Measurements from ENCODE around the gene ZMIZ1. TPM values are rescaled to one million over a fixed set of nuclear protein-coding genes. Genes with fewer than 3 reads are reported as not detected.

The ZMIZ1 gene
- total and polyA plus RNA-seq, 4 donors: 18.3 to 80.2 (median 42.6) TPM

GRCh38 chr10:79209340-79209739 lies 140.6 kb downstream of the ZMIZ1 start:
- DNase-seq: no peak
- no peaks in the 10 kb centered on the region for H3K9me3 ChIP-seq (ENCODE audit: control insufficient read depth in 4 of 4, insufficient read depth in 3 of 4, low read length in 3 of 4)
- H3K4me3 ChIP-seq: no peak overlapping the region
- no peaks in the 10 kb centered on the region for H3K27me3 ChIP-seq (ENCODE audit: control insufficient read depth in 3 of 3, insufficient read depth in 3 of 3, low read length in 2 of 3)
- H3K4me1 ChIP-seq (ENCODE audit: control insufficient read depth in 5 of 5, insufficient read depth in 5 of 5, low read length in 5 of 5): no peaks in the 10 kb centered on the region
- no peak overlapping the region for H3K27ac ChIP-seq (ENCODE audit: low read depth in 1 of 2, low read length in 1 of 2)
- H3K9ac ChIP-seq (ENCODE audit: insufficient read depth in 1 of 2, low read length in 2 of 2): no peak overlapping the region
- ATAC-seq (ENCODE audit: insufficient read depth, low FRiP score): no peak
- H3K36me3 ChIP-seq (ENCODE audit: control insufficient read depth in 4 of 4, insufficient read depth in 4 of 4, low read length in 4 of 4): peaks cover 0 to 51% (median 18%) of the 10 kb centered on the region in 4 donors
- 72 to 82% methylated on average over 10 of the region's 10 CpGs for WGBS, 2 donors
- TF ChIP-seq CTCF (IDR thresholded peaks at IDR 0.05; ENCODE audit: control extremely low read depth, extremely low read depth): no peak

- WGBS, 2 donors: 91 to 93% methylated on average over 5 of the region's 5 CpGs
- H3K36me3 ChIP-seq (ENCODE audit: control insufficient read depth in 4 of 4, insufficient read depth in 4 of 4, low read length in 4 of 4): peaks cover 0 to 51% (median 18%) of the 10 kb centered on the region in 4 donors
- no peaks in the 10 kb centered on the region for H3K27me3 ChIP-seq (ENCODE audit: control insufficient read depth in 3 of 3, insufficient read depth in 3 of 3, low read length in 2 of 3)
- H3K4me1 ChIP-seq (ENCODE audit: control insufficient read depth in 5 of 5, insufficient read depth in 5 of 5, low read length in 5 of 5): no peaks in the 10 kb centered on the region
- no peak overlapping the region for H3K4me3 ChIP-seq
- H3K9me3 ChIP-seq (ENCODE audit: control insufficient read depth in 4 of 4, insufficient read depth in 3 of 4, low read length in 3 of 4): no peaks in the 10 kb centered on the region
- DNase-seq: no peak
- no peak for TF ChIP-seq CTCF (IDR thresholded peaks at IDR 0.05; ENCODE audit: control extremely low read depth, extremely low read depth)
- ATAC-seq (ENCODE audit: insufficient read depth, low FRiP score): no peak
- no peak overlapping the region for H3K27ac ChIP-seq (ENCODE audit: low read depth in 1 of 2, low read length in 1 of 2)
- no peak overlapping the region for H3K9ac ChIP-seq (ENCODE audit: insufficient read depth in 1 of 2, low read length in 2 of 2)
Measured at GRCh38 chr10:79209831-79210230, 141.1 kb downstream of the ZMIZ1 start.

- Histone ChIP-seq H3K4me3 (no peak overlapping the region), H3K9me3 (ENCODE audit: control insufficient read depth in 4 of 4, insufficient read depth in 3 of 4, low read length in 3 of 4) (no peaks in the 10 kb centered on the region), H3K27ac (ENCODE audit: low read depth in 1 of 2, low read length in 1 of 2) (no peak overlapping the region), H3K27me3 (ENCODE audit: control insufficient read depth in 3 of 3, insufficient read depth in 3 of 3, low read length in 2 of 3) (no peaks in the 10 kb centered on the region), H3K4me1 (ENCODE audit: control insufficient read depth in 5 of 5, insufficient read depth in 5 of 5, low read length in 5 of 5) (no peaks in the 10 kb centered on the region), H3K9ac (ENCODE audit: insufficient read depth in 1 of 2, low read length in 2 of 2) (no peak overlapping the region), H3K36me3 (ENCODE audit: control insufficient read depth in 4 of 4, insufficient read depth in 4 of 4, low read length in 4 of 4) (peaks cover 0 to 53% (median 19%) of the 10 kb centered on the region in 4 donors)
- no peak for TF ChIP-seq CTCF (IDR thresholded peaks at IDR 0.05; ENCODE audit: control extremely low read depth, extremely low read depth)
- WGBS, 2 donors: 38 to 98% methylated on average over 1 of the region's 1 CpG
- no peak for DNase-seq
- no peak for ATAC-seq (ENCODE audit: insufficient read depth, low FRiP score)
Measured at GRCh38 chr10:79210672-79211071, 141.9 kb downstream of the ZMIZ1 start.

GRCh38 chr10:79211616-79212015 lies 142.8 kb downstream of the ZMIZ1 start:
- TF ChIP-seq CTCF (IDR thresholded peaks at IDR 0.05; ENCODE audit: control extremely low read depth, extremely low read depth): no peak
- Histone ChIP-seq H3K9ac (ENCODE audit: insufficient read depth in 1 of 2, low read length in 2 of 2) (no peak overlapping the region), H3K27ac (ENCODE audit: low read depth in 1 of 2, low read length in 1 of 2) (no peak overlapping the region), H3K4me3 (no peak overlapping the region), H3K4me1 (ENCODE audit: control insufficient read depth in 5 of 5, insufficient read depth in 5 of 5, low read length in 5 of 5) (no peaks in the 10 kb centered on the region), H3K9me3 (ENCODE audit: control insufficient read depth in 4 of 4, insufficient read depth in 3 of 4, low read length in 3 of 4) (no peaks in the 10 kb centered on the region), H3K36me3 (ENCODE audit: control insufficient read depth in 4 of 4, insufficient read depth in 4 of 4, low read length in 4 of 4) (peaks cover 4 to 62% (median 25%) of the 10 kb centered on the region in 4 donors), H3K27me3 (ENCODE audit: control insufficient read depth in 3 of 3, insufficient read depth in 3 of 3, low read length in 2 of 3) (no peaks in the 10 kb centered on the region)
- no peak for ATAC-seq (ENCODE audit: insufficient read depth, low FRiP score)
- no peak for DNase-seq
- WGBS, 2 donors: 70 to 79% methylated on average over 13 of the region's 13 CpGs

Data from lung (tissue), 12 donors.